ACHN (cell line): ENCODE results near the gene PFKL.
"Not testable (repeated sequence)": the region's sequence is repeated elsewhere in the genome, so short reads cannot be mapped to it uniquely, and the experiment has no call there.

Source experiments
- DNase-seq: peaks from one replicate; pipeline ENCODE4 v3.0.0-alpha.2; 2015
- in situ Hi-C: cut with HindIII; loops from 2 replicates; pipeline ENCODE4 v1.10.0; 2017; ENCODE audit warnings: low sequenced_read_pairs, low pct_ligation_motif_present, low pct_unique_long_range_greater_than_20kb

Gene PFKL

GRCh38 chr21:44291078-44291935, 8.5 kb upstream of the PFKL start:
- no peak for DNase-seq
- in situ Hi-C loops, result no loop called here

- DNase-seq, result no peak
- in situ Hi-C loops, result no loop called here
These were observed 7.7 kb upstream of the PFKL start for GRCh38 chr21:44291936-44292811.

GRCh38 chr21:44292812-44293195, 7.0 kb upstream of the PFKL start:
- no peak for DNase-seq
- in situ Hi-C loops, result no loop called here

- in situ Hi-C loops, result no loop called here
- DNase-seq, result no peak
These were observed 6.2 kb upstream of the PFKL start for GRCh38 chr21:44293551-44294231.

GRCh38 chr21:44294391-44295162, 5.3 kb upstream of the PFKL start:
- peak; percentile 18 for DNase-seq
- in situ Hi-C loops, result no loop called here

- in situ Hi-C loops, result no loop called here
- DNase-seq, result no peak
These were observed 4.7 kb upstream of the PFKL start for GRCh38 chr21:44295163-44295573.

GRCh38 chr21:44295646-44296045, 4.2 kb upstream of the PFKL start:
- no peak for DNase-seq
- in situ Hi-C loops, result no loop called here

GRCh38 chr21:44296103-44296519, 3.7 kb upstream of the PFKL start:
- no peak for DNase-seq
- in situ Hi-C loops, result no loop called here

- no peak for DNase-seq
- in situ Hi-C loops, result no loop called here
These were observed 2.9 kb upstream of the PFKL start for GRCh38 chr21:44296916-44297315.

GRCh38 chr21:44297525-44298290, 2.1 kb upstream of the PFKL start:
- peak; percentile 70 for DNase-seq
- in situ Hi-C loops, result no loop called here

- DNase-seq, result no peak
- in situ Hi-C loops, result no loop called here
These were observed 1.6 kb upstream of the PFKL start for GRCh38 chr21:44298301-44298700.

GRCh38 chr21:44299085-44299457, 782 bp upstream of the PFKL start:
- DNase-seq, result no peak
- in situ Hi-C loops, result no loop called here

- in situ Hi-C loops, result no loop called here
- DNase-seq, result peak; percentile 47
These were observed 558 bp downstream of the PFKL start for GRCh38 chr21:44300262-44300959.

GRCh38 chr21:44301141-44301540, 1.3 kb downstream of the PFKL start:
- no peak for DNase-seq
- in situ Hi-C loops, result no loop called here

- in situ Hi-C loops, result no loop called here
- peak; percentile 13 for DNase-seq
These were observed 2.1 kb downstream of the PFKL start for GRCh38 chr21:44301961-44302406.

- DNase-seq, in situ Hi-C loops: not testable (repeated sequence)
These were observed 2.9 kb downstream of the PFKL start for GRCh38 chr21:44302573-44303401.
